Stimulated activated CD4-positive, alpha-beta T cell treated with anti-CD3 and anti-CD28 coated beads, Interleukin-1b, Interleukin-23, amount 100 ng/mL, for 24 hours (primary cell): ENCODE data around the gene SERPINB1.
"Not testable (repeated sequence)": the region's sequence is repeated elsewhere in the genome, so short reads cannot be mapped to it uniquely, and the experiment has no call there.

Experiments used
- DNase-seq, 4 experiments: peaks; one replicate each; pipeline ENCODE4 v3.0.0-alpha.2; 2020; ENCODE audit warnings: low read depth in 4 of 4, low spot score in 1 of 4

Gene SERPINB1

DNA sequence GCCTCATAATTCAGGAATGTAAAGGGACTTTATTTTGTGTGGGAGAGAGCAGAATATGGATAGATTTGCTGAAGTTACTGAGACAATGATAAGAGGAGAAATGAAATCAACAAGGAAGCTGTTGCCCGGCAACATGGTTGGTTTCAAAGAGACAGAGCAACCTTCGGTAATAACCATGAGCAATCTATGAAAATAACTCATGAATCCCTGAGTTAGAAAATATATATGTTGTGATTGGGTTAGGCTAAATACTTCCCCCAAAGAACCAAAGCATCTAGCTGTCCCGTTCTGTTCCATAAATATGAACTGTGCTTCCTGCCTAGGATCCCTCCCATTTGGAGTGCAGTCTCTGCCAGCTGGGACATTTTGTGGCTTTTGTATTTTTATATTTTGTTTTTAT, 23.1 kb downstream of the SERPINB1 start:
- no peak for DNase-seq

DNA sequence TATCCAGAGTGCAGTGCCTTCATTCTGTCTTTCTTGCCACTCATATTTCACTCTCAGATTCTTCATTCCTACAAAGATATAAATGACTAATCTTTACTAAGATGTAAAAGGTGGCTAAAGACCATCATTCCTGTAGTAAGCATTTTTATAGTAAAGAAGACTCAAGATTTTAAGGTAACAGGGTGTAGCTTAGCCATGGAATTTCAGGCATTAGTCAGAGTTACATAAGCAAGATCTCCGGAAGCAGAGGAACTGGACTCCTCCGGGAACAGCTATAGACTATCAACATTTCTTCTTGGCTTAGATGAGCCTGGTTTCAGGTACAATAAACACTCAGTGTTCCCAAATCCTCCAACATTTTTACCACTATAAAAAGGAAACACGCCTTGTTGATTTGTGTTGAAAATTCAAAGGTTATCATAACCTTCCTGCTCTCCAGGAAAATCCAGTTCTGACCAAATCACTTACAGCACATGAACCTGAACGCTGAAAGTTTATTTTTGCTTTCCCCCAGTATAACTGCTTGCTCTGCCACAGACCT, 23.7 kb downstream of the SERPINB1 start:
- DNase-seq, result no peak

DNA sequence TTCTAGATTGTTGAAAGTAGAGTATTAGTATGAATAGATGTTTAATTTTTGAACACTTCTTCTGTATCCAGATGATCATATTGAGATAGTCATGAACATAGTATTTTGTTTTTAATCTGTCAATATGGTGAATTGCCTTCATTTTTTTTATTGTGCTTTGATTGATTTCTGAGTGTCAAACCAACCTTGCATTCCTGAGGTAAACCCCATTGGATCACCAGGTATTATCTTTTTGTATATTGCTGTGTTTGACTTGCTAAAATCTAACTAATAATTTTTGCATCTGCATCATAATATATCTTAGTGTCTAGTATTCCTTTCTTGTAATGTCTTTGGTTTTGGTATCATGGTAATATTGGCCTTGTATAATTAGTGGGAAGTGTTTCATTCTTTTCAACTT, 25.5 kb downstream of the SERPINB1 start:
- no peak for DNase-seq

DNA sequence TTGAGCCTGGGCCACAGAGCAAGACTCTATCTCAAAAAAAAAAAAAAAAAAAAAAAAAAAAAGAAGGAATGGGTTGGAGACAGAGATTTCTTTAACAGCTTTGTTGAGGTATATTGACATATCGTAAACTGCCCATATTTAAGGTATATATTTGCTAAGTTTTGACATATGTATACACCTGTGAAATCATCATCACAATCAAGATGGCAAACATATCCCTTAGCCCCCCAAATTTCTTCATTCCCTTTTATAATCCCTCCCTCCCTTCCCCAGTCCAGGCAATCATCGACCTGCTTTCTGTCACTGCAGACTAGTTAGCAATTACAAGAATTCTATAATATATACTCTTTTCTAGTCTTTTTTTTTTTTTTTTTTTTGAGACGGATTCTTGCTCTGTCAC, 29.0 kb downstream of the SERPINB1 start:
- no peak for DNase-seq

DNA sequence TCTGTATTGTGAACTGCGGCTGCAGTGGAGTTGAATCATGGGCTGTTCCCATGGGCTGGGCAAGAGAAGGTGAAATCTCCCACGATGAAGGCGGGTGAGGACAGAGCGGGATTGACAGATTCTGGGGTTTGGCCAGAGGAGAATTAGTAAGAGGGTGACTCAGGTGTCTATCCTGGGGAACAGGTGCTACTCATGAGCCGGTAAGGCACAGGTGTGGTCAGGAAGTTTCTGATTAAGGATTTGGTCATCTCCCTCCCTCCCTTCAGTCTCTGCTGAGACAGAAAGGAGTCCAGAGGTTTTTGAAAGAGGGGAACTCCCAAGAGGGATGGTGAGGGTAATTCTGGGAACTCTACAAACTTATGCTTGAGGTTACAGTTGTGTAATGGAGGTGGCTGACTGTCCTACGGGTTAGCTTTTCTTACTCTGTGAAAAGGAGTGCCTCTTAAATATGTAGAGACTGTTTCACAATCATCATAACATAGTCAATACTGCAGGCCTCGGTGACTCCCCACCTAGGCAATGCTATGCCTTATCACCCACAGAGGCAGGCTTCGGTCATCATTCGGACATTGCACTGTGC, 31.5 kb downstream of the SERPINB1 start:
- no peak for DNase-seq

DNA sequence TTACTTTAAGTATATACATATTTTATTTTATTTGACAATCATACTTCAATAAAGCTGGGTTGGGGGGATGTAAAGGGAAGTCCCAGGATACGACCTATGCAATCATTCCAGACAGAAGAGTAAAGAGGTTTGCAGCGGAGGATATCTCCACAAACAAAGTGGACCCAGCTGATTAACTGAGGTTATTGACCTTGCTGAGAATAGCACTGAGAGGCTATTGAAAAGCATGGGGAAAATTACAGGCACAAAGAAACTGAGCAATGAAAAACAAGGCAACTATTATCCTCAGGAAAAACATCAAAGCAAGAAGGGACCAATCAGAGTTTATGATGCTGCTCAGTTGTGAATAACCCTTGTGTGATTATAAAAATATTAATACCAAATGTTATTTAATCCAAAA, 32.6 kb downstream of the SERPINB1 start:
- DNase-seq, result no peak

DNA sequence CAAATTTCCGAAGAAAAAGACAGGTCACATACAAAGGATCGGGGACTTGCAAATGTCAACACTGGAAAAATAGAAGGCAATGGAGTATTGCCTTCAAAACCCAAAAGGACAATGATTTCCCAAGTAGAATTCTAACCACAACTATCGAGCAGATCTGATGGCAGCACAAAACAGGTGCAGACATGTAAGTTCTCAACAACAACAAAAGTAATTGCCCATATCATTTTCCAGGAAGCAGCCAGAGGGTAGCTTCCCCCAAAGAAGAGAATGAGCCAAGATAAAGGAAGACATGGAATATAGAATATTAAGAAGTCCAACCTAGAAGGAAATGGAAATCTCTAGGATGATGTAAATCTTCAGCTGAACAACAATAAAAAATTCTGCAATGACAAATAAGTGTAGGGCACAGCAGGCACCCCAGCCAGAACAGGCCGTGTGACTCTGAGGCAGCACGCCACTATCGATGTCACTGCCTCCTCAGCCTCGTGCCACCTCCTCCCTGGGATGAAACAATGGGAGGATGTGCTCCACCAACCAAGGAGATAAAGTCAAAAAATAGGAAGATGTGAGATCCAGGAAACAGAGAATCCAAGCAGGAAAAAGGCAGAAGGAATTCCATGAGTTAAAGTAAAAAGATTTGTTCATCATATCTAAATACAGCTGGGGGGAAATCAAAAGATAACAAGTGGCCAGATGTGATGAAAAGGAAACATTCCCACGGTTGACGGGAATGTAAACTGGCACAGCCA, 34.1 kb downstream of the SERPINB1 start:
- DNase-seq, result no peak

DNA sequence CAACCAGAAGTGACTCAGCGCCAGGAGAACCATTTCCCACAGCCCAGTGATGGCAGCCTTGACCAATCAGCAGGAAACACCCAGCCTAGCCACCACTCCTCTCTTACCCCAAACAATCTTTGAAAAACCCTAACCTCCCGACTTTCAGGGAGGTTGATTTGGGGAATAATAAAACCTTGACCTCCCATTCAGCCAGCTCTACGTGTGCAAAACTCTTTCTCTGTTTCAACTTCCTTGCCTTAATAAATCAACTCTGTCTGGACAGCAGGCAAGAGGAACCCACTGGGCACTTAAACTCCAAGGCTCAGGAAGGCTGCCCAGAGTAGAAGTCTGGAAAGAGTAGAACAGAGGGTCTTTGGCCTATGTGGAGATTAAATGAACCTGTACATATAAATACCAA, 35.0 kb downstream of the SERPINB1 start:
- no peak for DNase-seq

DNA sequence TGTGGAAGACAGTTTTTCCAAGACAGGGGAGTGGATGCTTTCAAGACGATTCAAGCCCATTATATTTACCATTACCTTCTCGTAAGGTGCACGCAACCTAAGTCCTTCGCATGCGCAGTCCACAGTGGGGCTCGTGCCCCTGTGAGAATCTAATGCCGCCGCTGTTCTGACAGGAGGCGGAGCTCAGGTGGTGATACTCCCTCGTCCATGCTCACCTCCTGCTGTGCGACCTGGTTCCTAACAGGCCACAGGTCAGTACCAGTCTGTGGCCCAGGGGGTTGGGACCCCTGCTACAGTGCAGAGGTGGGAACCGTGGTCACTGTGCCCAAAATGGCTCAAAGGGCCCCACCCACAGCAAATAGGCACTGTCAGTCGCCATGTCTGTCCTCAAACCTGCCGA, 36.6 kb downstream of the SERPINB1 start:
- DNase-seq, result no peak

DNA sequence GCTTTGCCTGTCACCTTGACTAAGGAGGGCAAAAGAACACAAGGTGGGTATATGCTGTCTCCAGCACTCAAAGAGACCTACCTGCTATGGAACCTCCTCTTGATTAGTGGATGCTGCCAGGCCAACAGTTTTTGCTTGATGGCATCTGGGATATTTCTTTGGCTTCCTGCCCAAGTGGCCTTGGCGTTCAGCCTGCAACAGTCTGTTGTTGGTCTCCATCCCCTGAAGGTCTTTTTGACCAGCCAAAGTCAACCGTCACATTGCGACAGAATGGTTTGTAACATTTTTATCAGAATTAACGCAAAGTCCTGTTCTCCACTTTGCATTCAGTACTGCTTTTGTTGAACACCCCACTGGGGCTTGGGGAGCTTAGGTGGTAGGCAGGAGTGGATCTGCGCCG, 37.1 kb downstream of the SERPINB1 start:
- DNase-seq, result no peak

DNA sequence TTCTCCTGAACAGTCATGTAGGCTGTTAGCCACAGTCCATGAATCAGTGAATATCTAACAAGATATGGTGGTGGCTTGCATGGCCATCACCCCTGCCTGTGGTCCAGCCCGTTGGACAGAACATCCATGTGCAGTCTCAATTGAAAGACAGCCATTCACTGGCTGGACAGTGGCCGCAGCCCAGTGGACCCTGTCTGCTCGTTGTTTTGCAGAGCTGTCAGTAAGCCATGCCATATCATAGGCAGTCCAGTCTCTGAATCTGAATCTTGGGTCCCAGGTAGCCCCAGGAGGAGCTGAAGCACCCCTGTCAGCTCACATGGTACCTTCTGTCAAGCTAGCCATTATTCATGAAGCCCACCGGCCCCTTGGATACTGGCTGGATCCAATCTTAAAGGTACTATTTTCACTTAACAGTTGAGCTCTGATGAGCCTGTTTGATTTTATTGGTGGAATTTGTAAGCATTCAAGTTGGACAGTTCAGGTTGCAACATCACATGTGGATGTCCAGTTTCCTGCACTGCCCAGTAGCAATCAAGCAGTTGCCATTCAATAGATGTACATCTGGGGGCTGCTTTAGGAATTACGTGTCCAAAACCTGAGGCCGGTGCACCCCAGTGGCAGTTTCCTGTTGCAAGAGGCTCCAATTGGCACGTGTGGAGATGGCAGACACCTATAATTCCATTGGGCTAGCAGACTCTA, 37.8 kb downstream of the SERPINB1 start:
- no peak for DNase-seq

DNA sequence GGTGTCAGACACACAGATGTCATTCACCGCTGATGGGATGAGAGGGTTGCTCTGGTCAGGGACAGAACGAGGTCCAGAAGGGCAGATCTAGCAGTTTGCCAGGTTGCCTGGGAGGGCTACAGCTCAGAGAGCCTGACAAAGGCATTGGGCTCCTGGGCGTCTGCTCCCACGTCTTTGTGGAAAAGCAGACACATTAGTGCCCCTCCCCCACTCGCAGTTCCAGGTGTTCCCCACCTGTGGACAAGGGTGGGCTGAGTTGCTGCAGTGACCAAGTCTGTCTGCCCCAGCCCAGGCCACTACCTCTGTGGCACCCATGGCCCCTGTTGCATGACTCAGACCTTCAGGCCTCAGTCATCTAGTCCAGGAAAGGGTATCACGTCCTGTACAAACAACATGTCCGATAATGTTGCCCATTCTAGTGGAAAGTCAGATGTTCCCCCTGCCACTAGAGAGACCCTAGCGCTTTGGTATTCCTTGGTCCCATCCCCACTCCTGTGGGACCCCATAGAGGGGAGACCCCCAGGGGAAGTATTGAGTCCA, 39.1 kb downstream of the SERPINB1 start:
- no peak for DNase-seq

DNA sequence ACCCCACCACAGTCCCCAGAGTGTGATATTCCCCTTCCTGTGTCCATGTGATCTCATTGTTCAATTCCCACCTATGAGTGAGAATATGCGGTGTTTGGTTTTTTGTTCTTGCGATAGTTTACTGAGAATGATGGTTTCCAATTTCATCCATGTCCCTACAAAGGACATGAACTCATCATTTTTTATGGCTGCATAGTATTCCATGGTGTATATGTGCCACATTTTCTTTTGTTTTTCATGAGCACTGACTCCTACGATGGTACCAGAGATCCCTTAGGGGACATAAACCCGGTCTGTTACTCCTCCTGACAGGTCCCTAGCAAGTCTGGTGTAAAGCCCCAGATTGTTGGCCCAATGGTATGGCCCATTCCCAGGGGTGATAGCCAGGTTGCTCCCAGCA, 40.0 kb downstream of the SERPINB1 start:
- not testable (repeated sequence) for DNase-seq

DNA sequence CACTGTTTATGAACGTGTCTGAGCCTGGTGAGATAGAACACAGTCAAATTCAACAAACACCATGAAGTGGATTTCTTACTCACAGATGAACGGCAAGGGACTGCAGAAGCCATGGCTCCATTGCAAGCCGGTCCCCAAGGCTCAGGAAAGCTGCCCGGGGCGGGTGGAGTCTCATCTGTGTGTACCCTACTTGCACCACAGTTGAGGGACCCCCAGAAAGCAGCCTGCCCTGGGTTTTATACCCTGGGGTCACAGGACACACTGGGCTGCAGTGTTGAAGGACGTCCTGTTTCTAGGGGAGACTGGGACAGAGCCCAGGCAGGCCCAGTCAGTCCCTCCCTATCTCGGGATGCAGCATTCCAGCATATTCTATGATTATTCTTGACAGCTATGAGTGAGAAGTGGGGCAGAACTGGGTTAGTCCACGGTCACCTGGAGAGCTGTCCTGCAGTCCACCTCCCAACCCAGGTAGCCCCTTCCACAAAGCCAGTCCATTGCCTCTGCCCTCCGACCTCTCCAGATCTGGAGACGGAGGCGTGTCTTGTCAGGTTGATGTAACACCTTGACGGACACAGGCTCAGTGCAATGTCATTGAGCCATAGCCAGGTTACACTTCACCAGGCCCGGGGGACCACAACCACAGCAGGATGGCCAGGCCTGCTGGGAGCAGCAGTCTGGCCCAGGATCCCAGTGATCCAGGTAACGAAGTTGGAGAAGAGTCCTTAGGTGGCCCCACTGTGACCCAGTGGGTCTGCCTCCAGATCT, 40.9 kb downstream of the SERPINB1 start:
- DNase-seq, result no peak

DNA sequence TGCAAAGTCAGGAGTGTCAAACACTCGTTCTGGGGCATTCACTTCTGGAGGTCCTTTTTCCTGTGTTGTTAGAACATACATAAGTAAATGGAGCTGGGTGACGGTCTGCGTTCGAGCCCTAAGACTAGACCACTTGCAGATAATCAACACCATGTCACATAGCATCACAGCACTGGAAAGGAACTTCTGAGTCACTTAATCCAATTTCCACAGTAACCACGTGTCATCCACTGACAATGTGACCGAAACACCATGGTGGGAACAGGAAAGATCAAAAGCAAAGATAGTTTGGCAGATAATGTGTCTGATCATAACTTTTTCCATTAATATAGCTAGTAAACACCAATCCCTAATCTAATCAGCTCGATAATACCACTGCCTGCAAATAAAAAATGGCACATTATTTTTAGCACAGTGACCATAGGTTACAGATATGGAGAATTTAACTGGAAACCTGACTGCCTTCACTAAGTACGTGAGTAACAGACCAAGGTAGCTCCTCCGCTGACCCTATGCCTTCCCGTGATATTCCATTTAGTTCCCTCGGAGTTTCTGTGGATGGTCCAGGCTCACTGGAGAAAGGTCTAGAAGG, 41.6 kb downstream of the SERPINB1 start:
- DNase-seq, result no peak

DNA sequence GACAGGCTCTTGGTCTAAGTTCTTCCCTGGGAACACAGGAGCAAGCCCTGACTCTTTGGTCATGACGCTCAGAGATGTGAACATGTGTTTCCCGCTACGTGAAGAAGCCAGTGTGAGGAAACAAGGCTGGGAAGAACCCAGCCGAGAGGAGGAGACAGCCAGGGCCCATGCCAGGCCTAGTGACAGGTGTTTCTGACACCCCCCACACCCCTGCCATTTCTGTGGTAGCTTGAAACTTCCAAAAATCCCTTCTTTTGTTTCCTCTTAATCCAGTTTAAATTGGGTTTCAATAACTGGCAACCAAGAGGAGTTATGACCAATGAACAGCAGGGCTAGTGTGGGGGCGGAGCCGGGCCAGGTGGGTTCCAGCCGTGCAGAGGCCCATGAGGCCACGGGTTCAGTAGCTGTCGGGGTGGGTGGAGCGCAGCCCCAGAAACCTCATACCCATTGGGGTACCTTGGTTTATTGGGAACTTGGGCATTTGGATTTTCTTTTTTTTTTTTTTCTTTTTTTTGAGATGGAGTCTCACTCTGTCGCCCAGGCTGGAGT, 43.0 kb downstream of the SERPINB1 start:
- no peak for DNase-seq

DNA sequence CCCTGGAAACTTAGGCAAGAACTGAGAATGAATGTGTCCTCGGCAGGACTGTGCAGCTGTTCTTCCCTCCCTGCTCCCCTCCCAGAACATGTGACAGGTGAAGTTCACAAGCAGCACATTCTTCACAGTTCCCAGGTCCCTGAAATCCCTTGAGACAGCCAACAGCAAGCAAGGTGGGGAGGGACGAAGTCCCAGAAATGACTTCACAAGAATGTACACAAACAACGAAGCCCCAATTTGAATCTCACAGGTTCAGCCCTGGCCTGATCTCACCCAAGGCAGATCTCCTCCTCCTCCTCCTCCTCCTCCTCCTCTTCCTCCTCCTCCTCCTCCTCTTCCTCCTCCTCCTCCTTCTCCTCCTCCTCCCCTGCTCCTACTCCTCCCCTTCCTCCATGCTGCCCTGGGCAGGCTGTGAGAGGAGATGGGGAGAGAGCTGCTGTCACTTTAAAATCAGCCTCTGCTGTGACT, 44.1 kb downstream of the SERPINB1 start:
- no peak for DNase-seq

DNA sequence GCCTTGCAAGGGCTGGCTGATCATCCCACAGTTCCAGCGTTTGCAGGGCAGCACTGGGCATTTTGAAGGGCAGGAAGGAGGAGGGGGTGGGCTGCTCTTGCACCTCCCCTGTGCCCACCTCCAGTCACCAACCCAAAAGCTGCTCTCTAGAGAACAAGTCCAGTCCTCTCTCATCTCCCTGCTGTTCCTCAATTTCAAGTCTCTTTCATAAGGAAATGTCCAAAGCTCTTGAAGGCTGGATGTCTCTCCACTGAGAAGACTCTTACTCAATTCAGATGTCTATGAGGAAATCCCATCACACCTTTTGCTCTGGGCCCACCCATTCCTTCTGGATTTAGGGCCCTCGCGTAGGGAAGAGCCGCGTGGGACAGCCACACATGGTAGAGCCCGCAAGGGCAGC, 44.8 kb downstream of the SERPINB1 start:
- DNase-seq, result no peak

DNA sequence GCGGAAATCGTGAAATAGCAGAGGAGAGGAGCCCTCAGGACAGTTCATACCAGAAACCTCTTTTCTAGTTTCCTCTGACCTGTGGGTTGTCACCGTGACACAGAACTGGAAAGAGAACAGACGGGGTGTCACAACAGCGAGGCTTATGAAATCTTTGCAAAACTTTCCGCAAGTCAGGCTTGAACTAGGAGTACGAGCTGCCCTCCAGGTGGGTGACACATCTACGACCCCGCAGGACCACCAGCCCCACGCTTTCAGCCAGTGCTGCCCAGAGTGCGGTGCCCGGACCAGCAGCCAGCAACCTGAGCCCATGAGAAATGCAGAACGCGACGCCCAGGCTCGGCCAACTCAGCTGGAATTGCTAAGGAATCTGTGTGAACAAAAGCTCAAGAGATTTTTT, 45.7 kb downstream of the SERPINB1 start:
- no peak for DNase-seq

DNA sequence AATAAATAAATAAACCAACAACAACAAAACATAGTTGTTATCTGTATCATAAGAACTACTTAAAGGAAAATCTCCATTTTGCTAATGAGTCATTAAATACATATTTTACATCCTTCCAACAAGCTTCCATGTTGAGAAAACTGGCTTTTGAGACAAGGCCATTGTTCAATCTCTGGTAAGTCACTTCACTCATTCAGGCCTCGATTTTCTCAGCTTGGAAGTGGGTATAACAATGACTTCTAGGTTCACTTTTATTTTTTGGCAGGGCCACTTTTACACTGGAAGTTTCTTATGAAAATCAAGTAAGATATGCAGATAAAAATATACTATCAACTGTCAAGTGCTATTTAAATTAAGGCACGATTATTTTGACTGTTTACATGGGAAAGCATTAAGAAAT, 46.5 kb downstream of the SERPINB1 start:
- no peak for DNase-seq
